Osteoblast (primary cell): ENCODE data around the gene PFKL. TPM values are rescaled to one million over a fixed set of nuclear protein-coding genes. Genes with fewer than 3 reads are reported as not detected.
A peak's percentile ranks its signal among the peaks of the same experiment; 100 is the strongest.
"Not testable (repeated sequence)": the region's sequence is repeated elsewhere in the genome, so short reads cannot be mapped to it uniquely, and the experiment has no call there.

Experiments
- DNase-seq: peaks from one replicate; pipeline ENCODE4 v3.0.0; 2011; ENCODE audit warnings: low spot score, mixed read lengths; ENCODE audit not compliant: insufficient read length; ENCODE audit errors: missing footprints
- H2AFZ ChIP-seq: 2 replicates; pipeline ENCODE4 v1.6.0; 2011; ENCODE audit warnings: mild to moderate bottlenecking, low read length
- H3K27ac ChIP-seq: 2 replicates; pipeline ENCODE4 v1.5.1; 2011; ENCODE audit warnings: mild to moderate bottlenecking, low read depth, low read length, moderate library complexity
- H3K27me3 ChIP-seq: 2 replicates; pipeline ENCODE4 v1.6.0; 2012; ENCODE audit warnings: mild to moderate bottlenecking, control low read depth, inconsistent platforms, low read length, moderate library complexity; ENCODE audit not compliant: insufficient read depth
- H3K36me3 ChIP-seq: 2 replicates; pipeline ENCODE4 v1.5.1; 2011; ENCODE audit warnings: mild to moderate bottlenecking, low read length, control low read depth, moderate library complexity; ENCODE audit not compliant: insufficient read depth
- H3K4me1 ChIP-seq: 2 replicates; pipeline ENCODE4 v1.5.1; 2011; ENCODE audit warnings: mild to moderate bottlenecking, low read length, control low read depth, moderate library complexity; ENCODE audit not compliant: insufficient read depth
- H3K4me2 ChIP-seq: 2 replicates; pipeline ENCODE4 v1.6.0; 2011; ENCODE audit warnings: mild to moderate bottlenecking, low read length; ENCODE audit not compliant: insufficient read depth
- H3K4me3 ChIP-seq: fragments of 200-600 bp; sonication (generic); 3 replicates; pipeline ENCODE4 v1.5.1; 2012; ENCODE audit warnings: mild to moderate bottlenecking, low read length, inconsistent platforms; ENCODE audit not compliant: insufficient read depth
- H3K79me2 ChIP-seq: 2 replicates; pipeline ENCODE4 v1.6.0; 2012; ENCODE audit warnings: mild to moderate bottlenecking, low read length, control low read depth, inconsistent platforms; ENCODE audit not compliant: insufficient read depth
- H3K9me3 ChIP-seq: 2 replicates; pipeline ENCODE4 v1.5.1; 2011; ENCODE audit warnings: low read depth, low read length, control low read depth
- H4K20me1 ChIP-seq: 2 replicates; pipeline ENCODE4 v1.6.0; 2012; ENCODE audit warnings: mild to moderate bottlenecking, low read length, control low read depth; ENCODE audit not compliant: insufficient read depth
- total RNA-seq: library from RNA; depleted of rRNA; stranded (reverse); fragments of >200 nt; gene quantifications from 2 replicates; pipeline ENCODE4 v1.2.3, GENCODE V29; 2012
- TF ChIP-seq, protein P1 (sequence below): IDR thresholded peaks from 2 replicates; pipeline ENCODE4 v1.5.1; 2011; ENCODE audit warnings: mild to moderate bottlenecking, low read depth, low read length, moderate library complexity; ENCODE audit errors: extremely low read depth

The PFKL gene
- total RNA-seq, 1 donor: 114 TPM

DNA sequence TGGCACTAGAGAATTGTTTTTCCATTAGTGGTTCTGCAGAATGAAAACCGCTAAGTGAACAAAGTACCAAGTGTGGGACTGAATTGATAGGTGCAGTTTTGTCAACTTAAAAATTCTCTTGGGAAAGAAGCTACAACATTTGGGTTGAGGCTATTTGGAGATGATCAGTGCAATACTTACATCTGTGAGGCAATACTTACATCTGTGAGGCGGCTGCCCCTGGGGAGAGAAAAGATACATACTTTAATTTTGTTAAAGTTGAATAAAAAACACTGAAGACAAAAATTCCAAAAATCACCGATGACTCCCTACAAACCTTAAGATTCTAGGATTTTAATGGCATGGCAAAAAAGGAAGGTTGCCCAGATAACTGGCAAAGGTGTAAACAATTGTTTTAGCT is 37.6 kb downstream of the PFKL start:
- TF ChIP-seq, protein P1, sequence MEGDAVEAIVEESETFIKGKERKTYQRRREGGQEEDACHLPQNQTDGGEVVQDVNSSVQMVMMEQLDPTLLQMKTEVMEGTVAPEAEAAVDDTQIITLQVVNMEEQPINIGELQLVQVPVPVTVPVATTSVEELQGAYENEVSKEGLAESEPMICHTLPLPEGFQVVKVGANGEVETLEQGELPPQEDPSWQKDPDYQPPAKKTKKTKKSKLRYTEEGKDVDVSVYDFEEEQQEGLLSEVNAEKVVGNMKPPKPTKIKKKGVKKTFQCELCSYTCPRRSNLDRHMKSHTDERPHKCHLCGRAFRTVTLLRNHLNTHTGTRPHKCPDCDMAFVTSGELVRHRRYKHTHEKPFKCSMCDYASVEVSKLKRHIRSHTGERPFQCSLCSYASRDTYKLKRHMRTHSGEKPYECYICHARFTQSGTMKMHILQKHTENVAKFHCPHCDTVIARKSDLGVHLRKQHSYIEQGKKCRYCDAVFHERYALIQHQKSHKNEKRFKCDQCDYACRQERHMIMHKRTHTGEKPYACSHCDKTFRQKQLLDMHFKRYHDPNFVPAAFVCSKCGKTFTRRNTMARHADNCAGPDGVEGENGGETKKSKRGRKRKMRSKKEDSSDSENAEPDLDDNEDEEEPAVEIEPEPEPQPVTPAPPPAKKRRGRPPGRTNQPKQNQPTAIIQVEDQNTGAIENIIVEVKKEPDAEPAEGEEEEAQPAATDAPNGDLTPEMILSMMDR: no peak

DNA sequence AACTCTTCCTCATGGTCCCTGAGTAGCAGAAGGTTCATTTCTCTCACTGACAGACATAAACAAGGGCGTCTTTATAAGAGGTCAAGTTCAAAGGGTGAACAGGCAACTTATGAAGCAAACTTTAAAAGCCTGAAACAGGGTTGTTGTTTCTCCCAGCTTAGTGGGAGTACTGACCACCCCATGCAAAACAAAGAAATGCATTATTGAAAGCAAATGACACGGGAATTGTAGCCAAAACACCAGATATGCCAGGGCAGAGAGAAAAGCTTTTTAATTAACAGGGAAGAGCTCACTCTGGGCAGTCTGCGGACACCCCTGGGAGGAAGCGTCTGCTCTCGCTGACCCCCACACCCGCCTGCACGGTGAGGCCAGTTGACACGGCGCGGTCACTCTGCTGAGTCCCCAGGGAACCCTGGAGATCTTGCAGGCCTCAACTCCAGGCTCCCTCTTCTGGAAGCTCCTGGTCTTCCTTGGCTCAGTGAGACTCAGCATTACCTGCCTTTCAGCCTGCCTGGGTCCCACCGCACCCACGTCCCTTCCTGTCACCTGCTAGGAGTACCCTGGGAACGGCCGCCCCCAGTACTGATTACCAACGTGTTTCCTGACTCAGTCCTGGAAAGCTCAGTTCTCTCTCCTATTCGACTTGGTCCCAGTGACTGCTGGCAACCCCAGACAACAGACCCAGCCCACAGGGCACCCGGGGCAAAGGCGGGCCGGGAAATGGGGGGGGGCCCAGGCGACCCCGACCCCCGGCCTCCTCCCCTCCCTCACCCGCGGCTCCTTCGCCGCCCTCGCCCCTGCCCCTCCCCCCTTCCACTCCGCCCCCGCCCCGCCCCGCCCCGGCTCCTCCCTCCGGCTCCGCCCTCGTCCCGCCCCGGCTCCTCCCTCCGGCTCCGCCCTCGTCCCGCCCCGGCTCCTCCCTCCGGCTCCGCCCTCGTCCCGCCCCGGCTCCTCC is 38.4 kb downstream of the PFKL start:
- H3K9me3 ChIP-seq: no peaks in the 10 kb centered on the region
- no peak overlapping the region for H3K27ac ChIP-seq
- H3K36me3 ChIP-seq: peaks cover 6% of the 10 kb centered on the region
- H2AFZ ChIP-seq: no peak overlapping the region
- no peaks in the 10 kb centered on the region for H3K27me3 ChIP-seq
- peak overlapping the region; percentile 81 for H3K4me2 ChIP-seq
- TF ChIP-seq, protein P1: peak; percentile 44
- peaks cover 3% of the 10 kb centered on the region for H4K20me1 ChIP-seq
- H3K4me3 ChIP-seq: peak overlapping the region; percentile 68
- H3K79me2 ChIP-seq: no peaks in the 10 kb centered on the region
- DNase-seq: peak; percentile 96
- peaks cover 13% of the 10 kb centered on the region for H3K4me1 ChIP-seq

More for the DNA sequence above, 37.6 kb downstream of the PFKL start:
- peaks cover 3% of the 10 kb centered on the region for H4K20me1 ChIP-seq
- H3K36me3 ChIP-seq: peaks cover 6% of the 10 kb centered on the region
- H3K4me2 ChIP-seq: no peak overlapping the region
- H3K79me2 ChIP-seq: no peaks in the 10 kb centered on the region
- no peaks in the 10 kb centered on the region for H3K27me3 ChIP-seq
- H2AFZ ChIP-seq: no peak overlapping the region
- H3K4me1 ChIP-seq: peaks cover 13% of the 10 kb centered on the region
- H3K9me3 ChIP-seq: no peaks in the 10 kb centered on the region
- H3K27ac ChIP-seq: no peak overlapping the region
- DNase-seq: peak; percentile 74
- H3K4me3 ChIP-seq: no peak overlapping the region

DNA sequence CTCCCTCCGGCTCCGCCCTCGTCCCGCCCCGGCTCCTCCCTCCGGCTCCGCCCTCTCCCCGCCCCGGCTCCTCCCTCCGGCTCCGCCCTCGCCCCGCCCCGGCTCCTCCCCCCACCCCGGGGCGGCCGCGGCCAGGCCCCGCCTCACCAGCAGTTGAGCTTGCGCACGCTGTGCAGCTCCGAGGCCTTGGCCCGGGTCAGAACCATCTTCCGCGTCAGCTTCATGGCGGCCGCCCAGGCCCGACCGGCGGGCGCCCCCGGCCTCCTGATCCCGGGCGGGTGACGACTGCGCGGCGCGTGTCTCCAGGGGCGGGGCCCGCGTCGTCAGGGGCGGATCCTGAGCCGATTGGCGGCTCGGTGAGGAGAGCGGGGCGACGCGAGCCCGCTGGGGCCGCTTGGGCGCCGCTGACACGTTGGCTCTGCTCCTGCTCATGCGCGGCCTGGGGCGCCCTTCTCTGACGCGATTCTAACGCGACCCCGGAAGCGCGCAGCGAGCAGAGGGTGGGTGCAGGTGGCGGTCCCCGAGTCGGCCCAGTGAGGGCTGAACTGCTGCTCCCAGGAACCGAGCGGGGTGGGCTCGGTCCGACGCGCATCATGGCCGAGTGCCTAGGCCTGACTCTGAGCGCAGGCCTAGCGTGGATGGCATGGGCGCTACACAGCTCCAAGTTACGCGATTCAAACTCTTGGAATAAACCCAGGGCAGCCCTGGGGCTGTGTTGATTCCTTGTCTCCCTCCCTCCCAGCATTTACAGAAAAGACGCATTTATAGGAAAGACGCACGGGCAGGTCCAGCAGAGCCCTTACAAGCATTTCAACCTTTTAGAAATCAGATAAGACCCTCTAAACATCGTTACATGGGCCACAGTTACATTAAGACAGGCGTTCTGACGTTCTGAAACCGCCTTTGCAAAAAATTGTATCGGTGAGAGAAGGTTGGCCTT is 39.4 kb downstream of the PFKL start, which contains the start of gene CFAP410:
CFAP410 (minus strand) TSS at position 420 of the 940 bp plus-strand sequence; CDS start at position 224, 196 bp downstream.
- DNase-seq: peak; percentile 100
- H3K79me2 ChIP-seq: no peaks in the 10 kb centered on the region
- peak within 1 kb of the TSS; percentile 98 for H3K4me3 ChIP-seq
- TF ChIP-seq, protein P1: no peak
- no peaks in the 10 kb centered on the region for H3K27me3 ChIP-seq
- peak within 1 kb of the TSS; percentile 96 for H2AFZ ChIP-seq
- peaks cover 3% of the 10 kb centered on the region for H4K20me1 ChIP-seq
- peaks cover 6% of the 10 kb centered on the region for H3K36me3 ChIP-seq
- peak within 1 kb of the TSS; percentile 99 for H3K4me2 ChIP-seq
- peaks cover 13% of the 10 kb centered on the region for H3K4me1 ChIP-seq
- H3K27ac ChIP-seq: peak within 1 kb of the TSS; percentile 91
- no peaks in the 10 kb centered on the region for H3K9me3 ChIP-seq

DNA sequence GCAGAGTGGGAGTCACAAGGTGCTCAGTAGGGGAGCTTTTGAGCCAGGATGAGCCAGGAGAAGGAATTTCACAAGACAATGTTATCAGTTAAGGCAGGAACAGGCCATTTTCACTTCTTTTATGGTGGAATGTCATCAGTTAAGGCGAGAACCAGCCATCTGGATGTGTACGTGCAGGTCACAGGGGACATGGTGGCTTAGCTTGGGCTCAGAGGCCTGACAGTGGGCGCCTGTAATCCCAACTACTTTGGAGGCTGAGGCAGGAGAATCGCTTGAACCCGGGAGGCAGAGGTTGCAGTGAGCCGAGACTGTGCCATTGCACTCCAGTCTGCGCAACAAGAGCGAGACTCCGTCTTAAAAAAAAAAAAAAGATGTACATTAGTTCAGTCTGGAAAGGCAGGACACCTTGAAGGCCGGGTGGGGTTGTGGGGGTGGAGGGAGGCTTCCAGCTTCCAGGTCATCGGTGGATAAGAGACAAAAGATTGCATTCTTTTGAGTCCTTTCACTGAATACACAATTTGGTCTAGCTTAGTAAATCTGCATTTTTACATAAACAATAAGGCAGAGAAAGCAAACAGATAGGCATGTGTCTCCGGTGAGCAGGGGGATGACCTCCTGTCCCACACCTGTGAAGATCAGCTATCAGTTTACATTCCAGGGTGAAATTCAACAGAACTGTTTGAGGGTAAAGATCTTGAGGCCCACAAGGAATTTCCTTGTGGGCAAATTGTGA is 42.0 kb downstream of the PFKL start:
- not testable (repeated sequence) for H4K20me1 ChIP-seq, H3K36me3 ChIP-seq, DNase-seq, H3K27ac ChIP-seq, H2AFZ ChIP-seq, H3K9me3 ChIP-seq, H3K4me3 ChIP-seq, H3K4me2 ChIP-seq, H3K79me2 ChIP-seq, H3K27me3 ChIP-seq
- peaks cover 13% of the 10 kb centered on the region for H3K4me1 ChIP-seq

DNA sequence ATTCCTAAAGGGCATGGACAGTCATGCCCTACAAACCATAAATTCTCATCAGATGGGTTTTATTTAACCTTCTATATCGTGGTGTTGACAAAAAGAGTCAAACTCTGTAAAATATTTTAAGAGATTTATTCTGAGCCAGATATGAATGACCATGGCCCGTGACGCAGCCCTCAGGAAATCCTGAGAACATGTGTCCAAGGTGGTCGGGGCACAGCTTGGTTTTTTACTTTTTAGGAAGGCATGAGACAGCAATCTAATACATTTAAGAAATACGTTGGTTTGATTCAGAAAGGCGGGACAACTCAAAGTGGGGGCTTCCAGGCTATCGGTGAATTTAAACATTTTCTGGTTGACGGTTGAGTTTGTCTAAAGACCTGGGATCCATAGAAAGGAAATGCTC is 43.1 kb downstream of the PFKL start:
- not testable (repeated sequence) for H3K9me3 ChIP-seq, H3K27ac ChIP-seq, H3K79me2 ChIP-seq, H3K36me3 ChIP-seq, H3K4me2 ChIP-seq, H3K4me3 ChIP-seq, H4K20me1 ChIP-seq, H3K27me3 ChIP-seq, H2AFZ ChIP-seq
- DNase-seq: peak; percentile 32
- peaks cover 11% of the 10 kb centered on the region for H3K4me1 ChIP-seq
